GM19468 (cell line): ENCODE results near the gene SLC48A1.

ENCODE experiments used
- ATAC-seq: cut with Tn5 transposase; IDR thresholded peaks from one replicate; pipeline ENCODE4 v1.9.1; 2021; ENCODE audit warnings: mild to moderate bottlenecking, moderate library complexity, moderate number of reproducible peaks; ENCODE audit not compliant: unreplicated experiment; ENCODE audit errors: extremely low read depth

SLC48A1 gene

GRCh38 chr12:47787596-47788319 lies 14.7 kb downstream of the SLC48A1 start:
- ATAC-seq, result no peak

- ATAC-seq, result no peak
Observed at GRCh38 chr12:47789141-47789540, 16.1 kb downstream of the SLC48A1 start.

- no peak for ATAC-seq
Observed at GRCh38 chr12:47789712-47790489, 16.9 kb downstream of the SLC48A1 start.

GRCh38 chr12:47790676-47791350 lies 17.8 kb downstream of the SLC48A1 start:
- ATAC-seq, result no peak

GRCh38 chr12:47791351-47791746 lies 18.3 kb downstream of the SLC48A1 start:
- ATAC-seq, result no peak

GRCh38 chr12:47791874-47792273 lies 18.8 kb downstream of the SLC48A1 start:
- ATAC-seq, result no peak

GRCh38 chr12:47793015-47793681 lies 20.1 kb downstream of the SLC48A1 start:
- no peak for ATAC-seq

- ATAC-seq, result no peak
Observed at GRCh38 chr12:47794679-47795078, 21.6 kb downstream of the SLC48A1 start.

GRCh38 chr12:47795121-47795813 lies 22.2 kb downstream of the SLC48A1 start:
- ATAC-seq, result no peak

GRCh38 chr12:47795814-47796411 lies 22.9 kb downstream of the SLC48A1 start:
- ATAC-seq, result no peak

GRCh38 chr12:47797441-47797840 lies 24.4 kb downstream of the SLC48A1 start:
- peak; percentile 53 for ATAC-seq

- no peak for ATAC-seq
Observed at GRCh38 chr12:47798382-47798948, 25.4 kb downstream of the SLC48A1 start.

- no peak for ATAC-seq
Observed at GRCh38 chr12:47799357-47799955, 26.4 kb downstream of the SLC48A1 start.

- ATAC-seq, result no peak
Observed at GRCh38 chr12:47800582-47800981, 27.5 kb downstream of the SLC48A1 start.

- no peak for ATAC-seq
Observed at GRCh38 chr12:47801170-47801903, 28.3 kb downstream of the SLC48A1 start.

- ATAC-seq, result no peak
Observed at GRCh38 chr12:47801904-47802246, 28.8 kb downstream of the SLC48A1 start.

- no peak for ATAC-seq
Observed at GRCh38 chr12:47802312-47802711, 29.3 kb downstream of the SLC48A1 start.

GRCh38 chr12:47803191-47803875 lies 30.3 kb downstream of the SLC48A1 start:
- ATAC-seq, result no peak
